GM12878 (cell line): Measurements from ENCODE around the gene TASOR. TPM values are rescaled to one million over a fixed set of nuclear protein-coding genes. Genes with fewer than 3 reads are reported as not detected.

Experiments
- ATAC-seq: fragments of 200-7000 bp; cut with Tn5 transposase; 3 replicates; pipeline ENCODE4 v1.9.1; 2020; ENCODE audit warnings: mild to moderate bottlenecking, moderate library complexity
- BruUV-seq: library from RNA; stranded (reverse); fragments of 400-500 nt; replicated peaks from 2 replicates; lab custom pipeline; 2021; lab: Mats Ljungman, UMichigan
- CTCF ChIA-PET: fragments of 300-600 bp; sonication (Branson Sonifier 250); formaldehyde crosslinking; extraction: SDS; loops from one replicate; lab custom pipeline; 2021; ENCODE audit warnings: inconsistent platforms; lab: Yijun Ruan, JAX
- POLR2A ChIA-PET: fragments of 350-600 bp; formaldehyde crosslinking; extraction: SDS; loops from one replicate; lab custom pipeline; 2021; ENCODE audit warnings: inconsistent platforms; lab: Charles Lee
- RAD21 ChIA-PET: fragments of 300-600 bp; sonication (Branson Sonifier 250); formaldehyde crosslinking; loops from one replicate; lab custom pipeline; 2023; ENCODE audit warnings: antibody characterized with exemption; ENCODE audit not compliant: unreplicated experiment; lab: Charles Lee
- SMC1A ChIA-PET: fragments of 300-600 bp; sonication (Branson Sonifier 250); formaldehyde crosslinking; loops from one replicate; lab custom pipeline; 2023; ENCODE audit not compliant: unreplicated experiment, uncharacterized antibody; lab: Charles Lee
- DNase-seq: peaks from one replicate; pipeline ENCODE4 v3.0.0-alpha.2; 2011; ENCODE audit warnings: low read depth, low spot score
- FAIRE-seq: peaks from 3 replicates; lab custom pipeline; 2011; peaks lifted over from hg19 to GRCh38; lab: Jason Lieb, UNC
- H2AFZ ChIP-seq: 2 replicates; pipeline ENCODE4 v1.6.0; 2011; ENCODE audit warnings: low read depth, low read length, control low read depth; ENCODE audit not compliant: control insufficient read depth
- H3K27ac ChIP-seq: 2 replicates; pipeline ENCODE4 v1.5.1; 2011; ENCODE audit warnings: control low read depth; ENCODE audit not compliant: control insufficient read depth, insufficient read depth
- H3K27me3 ChIP-seq, 2 experiments: replicated peaks in 1 of 2; 2 replicates each; pipeline versions ENCODE4 v1.6.0 to v1.6.1; 2011; ENCODE audit warnings: low read length in 1 of 2; ENCODE audit not compliant: control insufficient read depth in 2 of 2, insufficient read depth in 2 of 2
- H3K36me3 ChIP-seq, 2 experiments: 2 replicates each; pipeline ENCODE4 v1.5.1; 2011; ENCODE audit warnings: low read length in 1 of 2; ENCODE audit not compliant: control insufficient read depth in 2 of 2, insufficient read depth in 2 of 2
- H3K4me1 ChIP-seq: 2 replicates; pipeline ENCODE4 v1.6.1; 2011; ENCODE audit warnings: mild to moderate bottlenecking, low read length, moderate library complexity, mixed read lengths; ENCODE audit not compliant: control insufficient read depth, insufficient read depth
- H3K4me2 ChIP-seq: 2 replicates; pipeline ENCODE4 v1.6.0; 2011; ENCODE audit warnings: control low read depth; ENCODE audit not compliant: control insufficient read depth, insufficient read depth
- H3K4me3 ChIP-seq: fragments of 200-600 bp; sonication (generic); 2 replicates; pipeline ENCODE4 v1.5.1; 2016
- H3K79me2 ChIP-seq: 2 replicates; pipeline ENCODE4 v1.6.0; 2011; ENCODE audit warnings: low read length; ENCODE audit not compliant: control insufficient read depth, insufficient read depth
- H3K9ac ChIP-seq: 2 replicates; pipeline ENCODE4 v1.8.0; 2011; ENCODE audit warnings: low read length, control low read depth, mixed read lengths; ENCODE audit not compliant: control insufficient read depth, insufficient read depth
- H3K9me3 ChIP-seq: replicated peaks from 3 replicates; pipeline ENCODE4 v1.5.1; 2011; ENCODE audit warnings: mild to moderate bottlenecking, low read length; ENCODE audit not compliant: control insufficient read depth, insufficient read depth
- H4K20me1 ChIP-seq: 2 replicates; pipeline ENCODE4 v1.6.0; 2011; ENCODE audit not compliant: control insufficient read depth, insufficient read depth
- ATF2 ChIP-seq: IDR thresholded peaks from 2 replicates; pipeline ENCODE4 v1.6.1; 2012; ENCODE audit warnings: low read length, inconsistent platforms
- CREB1 ChIP-seq: IDR thresholded peaks from 2 replicates; pipeline ENCODE4 v1.6.1; 2012; ENCODE audit warnings: low read depth, mild to moderate bottlenecking, inconsistent platforms
- FOS ChIP-seq: IDR thresholded peaks from 3 replicates; pipeline ENCODE4 v1.6.1; 2011; ENCODE audit warnings: borderline replicate concordance; ENCODE audit not compliant: insufficient read length; ENCODE audit errors: extremely low read depth
- GABPA ChIP-seq: IDR thresholded peaks from 2 replicates; pipeline ENCODE4 v1.6.1; 2014; ENCODE audit warnings: antibody characterized with exemption, low read depth, mild to moderate bottlenecking, inconsistent platforms
- HDGF ChIP-seq: fragments of 450-650 bp; IDR thresholded peaks from 2 replicates; pipeline ENCODE4 v1.6.1; 2016; ENCODE audit warnings: antibody characterized with exemption
- IKZF2 ChIP-seq, 2 experiments: fragments of 450-650 bp; IDR thresholded peaks; 2 replicates each; pipeline ENCODE4 v1.6.1; 2017; ENCODE audit warnings: mild to moderate bottlenecking in 2 of 2, moderate library complexity in 2 of 2
- MTA2 ChIP-seq: fragments of 450-650 bp; IDR thresholded peaks from 2 replicates; pipeline ENCODE4 v1.6.1; 2016; ENCODE audit warnings: low read depth, mild to moderate bottlenecking, moderate library complexity
- PAX5 ChIP-seq: IDR thresholded peaks from 2 replicates; pipeline ENCODE4 v1.6.1; 2011; ENCODE audit warnings: low read depth, low read length, borderline replicate concordance
- POLR2A ChIP-seq: IDR thresholded peaks from 2 replicates; pipeline ENCODE4 v1.6.1; 2011; ENCODE audit warnings: low read depth, mild to moderate bottlenecking, low read length
- RBBP5 ChIP-seq: fragments of 200-600 bp; sonication (generic); conservative IDR thresholded peaks from 2 replicates; pipeline ENCODE4 v1.6.1; 2016
- RFX5 ChIP-seq: IDR thresholded peaks from 2 replicates; pipeline ENCODE4 v1.6.1; 2011; ENCODE audit warnings: low read depth, low read length, improper control_type of control experiment
- SMAD1 ChIP-seq: fragments of 450-650 bp; IDR thresholded peaks from 2 replicates; pipeline ENCODE4 v1.6.1; 2018; ENCODE audit warnings: mild to moderate bottlenecking, low read depth; ENCODE audit not compliant: partially characterized antibody
- SMC3 ChIP-seq: IDR thresholded peaks from 2 replicates; pipeline ENCODE4 v1.6.1; 2011; ENCODE audit warnings: low read length, improper control_type of control experiment, borderline replicate concordance
- SRF ChIP-seq, 2 experiments: IDR thresholded peaks; 2 replicates each; pipeline ENCODE4 v1.6.1; 2011; ENCODE audit warnings: low read depth in 2 of 2, low read length in 2 of 2, mild to moderate bottlenecking in 1 of 2, moderate library complexity in 1 of 2
- STAT3 ChIP-seq: IDR thresholded peaks from 2 replicates; pipeline ENCODE4 v1.6.1; 2011; ENCODE audit warnings: low read depth, low read length, improper control_type of control experiment
- USF1 ChIP-seq: IDR thresholded peaks from 2 replicates; pipeline ENCODE4 v1.6.1; 2011; ENCODE audit warnings: borderline replicate concordance, low read depth, mild to moderate bottlenecking, moderate library complexity, mixed read lengths, low read length; ENCODE audit not compliant: insufficient read depth; ENCODE audit errors: extremely low read length
- ZNF24 ChIP-seq: fragments of 450-650 bp; IDR thresholded peaks from 2 replicates; pipeline ENCODE4 v1.6.1; 2017; ENCODE audit warnings: antibody characterized with exemption, mild to moderate bottlenecking
- ZNF274 ChIP-seq: IDR thresholded peaks from one replicate; pipeline ENCODE4 v1.8.0; 2011; ENCODE audit not compliant: insufficient read length, insufficient read depth
- WGBS: methylation state at CpG from one replicate; pipeline ENCODE4 v1.1.6; 2016; ENCODE audit warnings: low lambda C conversion rate; ENCODE audit not compliant: insufficient replicate concordance, insufficient coverage; ENCODE audit errors: missing lambda C conversion rate; 5-methylcytosine and 5-hydroxymethylcytosine counted together
- in situ Hi-C: fragments of 300-500 bp; cut with MboI; formaldehyde crosslinking; loops from 9 replicates; pipeline ENCODE4 v1.14.3; 2018; ENCODE audit warnings: mixed read lengths
- intact Hi-C: fragments of 100-400 bp; cut with micrococcal nuclease; formaldehyde crosslinking; loops from one replicate; pipeline ENCODE4 v1.14.2; 2022; ENCODE audit not compliant: unreplicated experiment
- polyA plus RNA-seq, 11 experiments: library from polyadenylated mRNA; depleted of rRNA in 4 of 11; unstranded in 6 of 11; stranded (reverse) in 5 of 11; fragments of >200 nt; fragmentation: Nextera tagmentation in 4 of 11; fragmentation: Illumina TruSeq in 1 of 11; extraction: Ambion mirVana in 4 of 11; extraction: Trizol in 1 of 11; gene quantifications; 1 replicate in 1 of 11; 2 replicates in 10 of 11; pipeline versions ENCODE4 v1.2.1 to v1.2.3, GENCODE V29; 2011 to 2016; ENCODE audit warnings: inconsistent platforms in 2 of 11, missing spikeins in 2 of 11, low read depth in 1 of 11
- total RNA-seq, 4 experiments: library from RNA; depleted of rRNA in 3 of 4; stranded (reverse); fragments of >200 nt in 3 of 4; fragmentation: Illumina TruSeq in 1 of 4; extraction: Trizol in 1 of 4; gene quantifications; 2 replicates each; pipeline versions ENCODE4 v1.2.1 to v1.2.3, GENCODE V29; 2013 to 2021
- TF ChIP-seq, protein P1 (sequence below): IDR thresholded peaks from 2 replicates; pipeline ENCODE4 v1.6.1; 2011; ENCODE audit warnings: mild to moderate bottlenecking, low read depth, low read length, moderate library complexity; ENCODE audit not compliant: insufficient replicate concordance

TASOR gene
- total and polyA plus RNA-seq, 10 of the 15 experiments (the other 5 are each of a cell fraction or from before 2014, with no cell fraction given) = 29.6 to 95.1 (median 52.6) TPM

- no peak for TF ChIP-seq USF1
- TF ChIP-seq MTA2 = no peak
- 0 out of 2 replicates have a peak, but pooled peaks have one; percentile 11 for TF ChIP-seq RFX5
- no peak for TF ChIP-seq STAT3
- no peak for TF ChIP-seq SMAD1
- TF ChIP-seq FOS = no peak
- TF ChIP-seq, protein P1, sequence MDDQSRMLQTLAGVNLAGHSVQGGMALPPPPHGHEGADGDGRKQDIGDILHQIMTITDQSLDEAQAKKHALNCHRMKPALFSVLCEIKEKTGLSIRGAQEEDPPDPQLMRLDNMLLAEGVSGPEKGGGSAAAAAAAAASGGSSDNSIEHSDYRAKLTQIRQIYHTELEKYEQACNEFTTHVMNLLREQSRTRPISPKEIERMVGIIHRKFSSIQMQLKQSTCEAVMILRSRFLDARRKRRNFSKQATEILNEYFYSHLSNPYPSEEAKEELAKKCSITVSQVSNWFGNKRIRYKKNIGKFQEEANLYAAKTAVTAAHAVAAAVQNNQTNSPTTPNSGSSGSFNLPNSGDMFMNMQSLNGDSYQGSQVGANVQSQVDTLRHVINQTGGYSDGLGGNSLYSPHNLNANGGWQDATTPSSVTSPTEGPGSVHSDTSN = peak; percentile 89
- TF ChIP-seq, all 136 proteins: peak for 37
Measured at GRCh38 chr3:56683122-56683817, at the start of gene TASOR (continued).

DNA sequence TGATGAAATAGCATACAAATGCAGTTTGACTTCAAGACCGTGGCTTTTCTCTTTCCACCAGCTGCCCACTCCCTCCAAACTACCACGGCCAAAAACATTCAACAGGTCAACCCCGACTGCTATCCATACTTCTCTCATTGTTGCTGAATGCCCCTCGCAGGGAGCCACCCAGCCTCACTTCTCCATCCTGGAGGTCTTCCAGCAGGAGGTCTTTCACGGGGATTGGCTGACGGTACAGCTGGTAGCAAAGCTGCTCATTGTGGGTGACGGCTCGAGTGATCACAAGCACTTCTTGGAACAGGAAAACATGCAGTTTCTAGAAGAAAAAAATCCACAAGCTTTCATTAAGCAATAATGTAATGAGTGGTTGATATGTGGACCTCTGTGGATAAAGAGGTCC, 49.0 kb upstream of the TASOR start:
- Histone ChIP-seq H3K27ac (no peak overlapping the region), H3K79me2 (no peaks in the 10 kb centered on the region), H3K4me1 (no peaks in the 10 kb centered on the region), H3K4me2 (no peak overlapping the region), H3K27me3 (no peaks in the 10 kb centered on the region), H3K9me3 (no peaks in the 10 kb centered on the region), H3K36me3 (peaks cover 25 to 40% of the 10 kb centered on the region in 2 experiments), H3K9ac (no peak overlapping the region), H4K20me1 (no peaks in the 10 kb centered on the region; the same call in 1 of the 2 replicates), H3K4me3 (no peak overlapping the region), H2AFZ (no peak overlapping the region)
- WGBS = 97% methylated on average over 8 of the region's 8 CpGs
- POLR2A ChIA-PET = interaction anchor here (1.4 kb wide), 1 partner anchor 13 kb away, joined by 3 read pairs; no protein-coding TSS in a partner anchor
- DNase-seq (no peak), ATAC-seq (no peak), FAIRE-seq (no peak)
- RAD21 ChIA-PET = no interaction called here
- CTCF ChIA-PET = interaction anchor here (0.6 to 9.6 kb wide), 3 partner anchors 20 to 68 kb away, joined by 3 to 108 read pairs (median 4); partner anchors contain the start of gene ARHGEF3
- in situ Hi-C loops (no loop called here), intact Hi-C loops (no loop called here)
- no peak for TF ChIP-seq CREB1
- TF ChIP-seq ZNF274 = no peak
- no peak for TF ChIP-seq ZNF24
- TF ChIP-seq IKZF2 (IDR thresholded peaks at IDR 0.05) = no peak
- TF ChIP-seq HDGF = no peak
- TF ChIP-seq SRF (IDR thresholded peaks at IDR 0.05; ENCODE audit: low read depth in 2 of 2, low read length in 2 of 2) = no peak
- TF ChIP-seq ATF2 = no peak
- no peak for TF ChIP-seq GABPA
- TF ChIP-seq RBBP5 = no peak
- TF ChIP-seq PAX5 = no peak
- TF ChIP-seq POLR2A = no peak
- no peak for TF ChIP-seq SMC3
- BruUV-seq = no TSS peak
- SMC1A ChIA-PET = interaction anchor here (0.6 to 8.7 kb wide), 2 partner anchors 67 to 171 kb away, joined by 3 to 152 read pairs; partner anchors contain the start of gene ARHGEF3
